ENCODE results near the gene KCNH8. TPM values are rescaled to one million over a fixed set of nuclear protein-coding genes. Genes with fewer than 3 reads are reported as not detected.

Gene KCNH8
- total RNA-seq, 1 experiment from 2014 or later, result not detected

- ATAC-seq, result no peak
- Histone ChIP-seq H3K36me3 (ENCODE audit: control insufficient read depth, insufficient read depth, low read length) (no peaks in the 10 kb centered on the region), H3K4me3 (ENCODE audit: low read depth in 2 of 2, low read length in 2 of 2) (no peak overlapping the region), H3K27me3 (ENCODE audit: control insufficient read depth, insufficient read depth, low read length) (no peaks in the 10 kb centered on the region), H3K4me1 (ENCODE audit: control insufficient read depth, insufficient read depth, low read length) (no peaks in the 10 kb centered on the region), H3K27ac (ENCODE audit: low read length) (no peak overlapping the region), H3K9me3 (ENCODE audit: control insufficient read depth, insufficient read depth, low read depth, low read length) (no peaks in the 10 kb centered on the region)
- TF ChIP-seq, protein P1, sequence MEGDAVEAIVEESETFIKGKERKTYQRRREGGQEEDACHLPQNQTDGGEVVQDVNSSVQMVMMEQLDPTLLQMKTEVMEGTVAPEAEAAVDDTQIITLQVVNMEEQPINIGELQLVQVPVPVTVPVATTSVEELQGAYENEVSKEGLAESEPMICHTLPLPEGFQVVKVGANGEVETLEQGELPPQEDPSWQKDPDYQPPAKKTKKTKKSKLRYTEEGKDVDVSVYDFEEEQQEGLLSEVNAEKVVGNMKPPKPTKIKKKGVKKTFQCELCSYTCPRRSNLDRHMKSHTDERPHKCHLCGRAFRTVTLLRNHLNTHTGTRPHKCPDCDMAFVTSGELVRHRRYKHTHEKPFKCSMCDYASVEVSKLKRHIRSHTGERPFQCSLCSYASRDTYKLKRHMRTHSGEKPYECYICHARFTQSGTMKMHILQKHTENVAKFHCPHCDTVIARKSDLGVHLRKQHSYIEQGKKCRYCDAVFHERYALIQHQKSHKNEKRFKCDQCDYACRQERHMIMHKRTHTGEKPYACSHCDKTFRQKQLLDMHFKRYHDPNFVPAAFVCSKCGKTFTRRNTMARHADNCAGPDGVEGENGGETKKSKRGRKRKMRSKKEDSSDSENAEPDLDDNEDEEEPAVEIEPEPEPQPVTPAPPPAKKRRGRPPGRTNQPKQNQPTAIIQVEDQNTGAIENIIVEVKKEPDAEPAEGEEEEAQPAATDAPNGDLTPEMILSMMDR (IDR thresholded peaks at IDR 0.05), result no peak
- TF ChIP-seq REST (IDR thresholded peaks at IDR 0.05; ENCODE audit: insufficient read depth in 1 of 2, low read depth in 2 of 2, low read length in 1 of 2) (no peak), SIN3A (IDR thresholded peaks at IDR 0.05; ENCODE audit: borderline replicate concordance, insufficient read depth, low read depth, low read length) (no peak), TCF7L2 (IDR thresholded peaks at IDR 0.05; ENCODE audit: low read depth, low read length) (no peak), POLR2AphosphoS5 (IDR thresholded peaks at IDR 0.05; ENCODE audit: low read depth, low read length) (no peak)
- POLR2A ChIA-PET, result no interaction called here
- intact Hi-C loops (cut with micrococcal nuclease; ENCODE audit: unreplicated experiment), result no loop called here
- CTCF ChIA-PET, result no interaction called here
- BruUV-seq (replicated peaks), result no TSS peak
- in situ Hi-C loops (cut with HindIII; ENCODE audit: low pct_unique_long_range_greater_than_20kb, low sequenced_read_pairs), result no loop called here
- no peak for DNase-seq (ENCODE audit: low read depth, low spot score)
These were observed 209.6 kb downstream of the KCNH8 start for GRCh38 chr3:19357947-19358346.

- Histone ChIP-seq H3K4me3 (ENCODE audit: low read depth in 2 of 2, low read length in 2 of 2) (no peak overlapping the region), H3K27ac (ENCODE audit: low read length) (no peak overlapping the region), H3K27me3 (ENCODE audit: control insufficient read depth, insufficient read depth, low read length) (no peaks in the 10 kb centered on the region), H3K9me3 (ENCODE audit: control insufficient read depth, insufficient read depth, low read depth, low read length) (no peaks in the 10 kb centered on the region), H3K36me3 (ENCODE audit: control insufficient read depth, insufficient read depth, low read length) (no peaks in the 10 kb centered on the region), H3K4me1 (ENCODE audit: control insufficient read depth, insufficient read depth, low read length) (no peaks in the 10 kb centered on the region)
- TF ChIP-seq REST (IDR thresholded peaks at IDR 0.05; ENCODE audit: insufficient read depth in 1 of 2, low read depth in 2 of 2, low read length in 1 of 2) (no peak), TCF7L2 (IDR thresholded peaks at IDR 0.05; ENCODE audit: low read depth, low read length) (no peak), SIN3A (IDR thresholded peaks at IDR 0.05; ENCODE audit: borderline replicate concordance, insufficient read depth, low read depth, low read length) (no peak), POLR2AphosphoS5 (IDR thresholded peaks at IDR 0.05; ENCODE audit: low read depth, low read length) (no peak)
- TF ChIP-seq, protein P1 (IDR thresholded peaks at IDR 0.05), result no peak
- DNase-seq (ENCODE audit: low read depth, low spot score), result no peak
- BruUV-seq (replicated peaks), result no TSS peak
- in situ Hi-C loops (cut with HindIII; ENCODE audit: low pct_unique_long_range_greater_than_20kb, low sequenced_read_pairs), result no loop called here
- CTCF ChIA-PET, result no interaction called here
- POLR2A ChIA-PET, result no interaction called here
- no peak for ATAC-seq
- intact Hi-C loops (cut with micrococcal nuclease; ENCODE audit: unreplicated experiment), result no loop called here
These were observed 214.8 kb downstream of the KCNH8 start for GRCh38 chr3:19363071-19363470.

Measured in Panc1 (cell line).